HPDE6-E6E7 (cell line): Measurements from ENCODE around the gene ANKDD1A.

Experiments
- DNase-seq: peaks from one replicate; pipeline ENCODE4 v3.0.0; 2011; ENCODE audit warnings: missing footprints; ENCODE audit errors: extremely low spot score

ANKDD1A gene

DNA sequence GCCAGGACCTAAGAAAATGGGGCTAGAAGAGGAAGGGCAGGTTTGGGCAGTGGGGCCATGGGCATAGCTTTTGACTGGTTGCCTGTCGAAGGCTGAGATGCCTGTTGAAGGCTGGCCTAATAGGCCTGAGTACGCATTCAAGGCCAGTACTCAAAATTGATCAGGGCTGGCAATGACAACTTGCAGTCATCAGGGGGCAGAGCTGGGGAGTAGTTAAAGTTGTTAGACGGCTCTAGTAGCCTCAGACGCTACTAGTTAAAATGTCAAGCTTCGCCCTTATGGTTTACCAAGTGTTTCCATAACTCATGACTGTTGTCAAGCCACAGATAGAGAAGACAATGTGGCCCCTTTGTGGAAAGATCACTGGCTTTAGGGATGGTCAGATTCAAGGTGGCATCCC, 49.3 kb downstream of the ANKDD1A start:
- no peak for DNase-seq

DNA sequence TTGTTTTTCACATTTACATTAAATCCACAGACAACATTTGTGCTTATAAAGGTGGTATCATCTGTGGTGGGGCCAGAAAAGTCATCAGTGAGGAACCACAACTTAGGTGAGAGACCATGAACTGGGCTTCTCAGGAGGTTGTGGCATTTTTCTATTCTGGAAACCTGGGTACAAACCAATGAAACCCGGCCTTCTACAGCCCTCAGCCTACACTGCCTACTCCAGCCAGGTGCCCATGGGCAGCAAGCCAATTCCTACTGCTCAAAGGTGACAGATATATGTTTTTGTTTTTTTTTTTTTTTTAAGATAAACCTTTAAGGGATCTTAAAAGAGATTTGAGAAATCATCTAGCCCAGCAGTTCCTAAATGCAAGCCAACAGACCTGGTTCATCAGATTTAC, 57.7 kb downstream of the ANKDD1A start:
- DNase-seq: no peak

- no peak for DNase-seq
Observed at GRCh38 chr15:64970698-64971097, 59.0 kb downstream of the ANKDD1A start.

DNA sequence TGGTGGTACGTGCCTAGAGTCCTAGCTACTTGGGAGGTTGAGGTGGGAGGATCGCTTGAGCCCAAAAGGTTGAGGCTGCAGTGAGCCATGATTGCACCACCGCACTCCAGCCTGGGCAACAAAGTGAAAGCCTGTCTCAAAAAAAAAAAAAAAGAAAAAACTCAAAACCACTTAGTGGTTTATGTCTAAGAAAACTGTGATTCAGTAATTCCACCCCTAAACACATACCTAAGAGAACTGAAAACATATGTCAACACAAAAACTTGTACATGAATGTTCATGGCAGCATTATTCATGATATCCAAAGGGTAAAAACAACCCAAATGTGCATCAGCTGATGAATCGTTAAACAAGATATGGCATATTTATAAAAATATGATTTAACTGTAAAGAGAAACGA, 63.7 kb downstream of the ANKDD1A start:
- DNase-seq: no peak

GRCh38 chr15:64979252-64979710, 67.6 kb downstream of the ANKDD1A start:
- no peak for DNase-seq

GRCh38 chr15:64981812-64982431, 70.2 kb downstream of the ANKDD1A start:
- DNase-seq: no peak

GRCh38 chr15:64982472-64982871, 70.8 kb downstream of the ANKDD1A start:
- no peak for DNase-seq

GRCh38 chr15:64985366-64986033, 73.8 kb downstream of the ANKDD1A start:
- DNase-seq: no peak

- no peak for DNase-seq
Observed at GRCh38 chr15:64987136-64987535, 75.4 kb downstream of the ANKDD1A start.

DNA sequence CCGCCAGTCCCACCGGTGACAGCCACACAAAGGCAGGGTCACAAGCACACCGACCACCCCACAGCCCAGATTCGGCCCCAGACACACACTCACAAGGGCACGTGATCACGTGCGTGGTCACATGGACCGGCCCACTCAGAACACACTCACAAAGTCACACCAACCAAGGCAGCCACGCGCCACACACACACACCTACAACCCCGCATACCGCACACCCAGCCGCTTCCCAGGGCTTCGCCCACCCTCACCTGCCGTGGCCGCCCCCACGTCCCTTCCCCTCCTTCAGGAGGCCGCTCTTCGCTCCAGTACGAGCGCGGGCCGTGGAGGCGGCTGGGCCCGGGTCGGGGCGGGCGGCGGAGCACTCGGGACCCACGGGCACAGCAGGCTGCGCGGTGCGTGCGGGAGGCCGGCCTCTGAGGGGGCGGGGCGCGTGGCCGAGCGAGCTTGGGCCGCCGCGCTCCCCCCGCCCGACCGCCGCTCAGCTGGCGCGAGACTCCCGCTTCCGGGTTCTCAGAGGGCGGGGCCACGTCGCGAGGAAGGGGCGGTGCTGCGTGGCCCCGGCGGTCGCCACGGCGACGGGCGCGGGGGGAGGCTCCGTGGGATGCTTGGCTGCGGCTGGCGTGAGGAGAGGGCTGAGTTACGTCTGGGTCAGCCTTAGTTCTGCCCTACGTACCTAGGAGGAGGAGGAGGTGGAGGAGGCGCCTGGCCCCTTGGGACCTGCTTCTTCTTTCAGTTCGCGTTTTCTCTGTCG, 77.9 kb downstream of the ANKDD1A start, which contains the start of gene SPG21:
Gene SPG21, minus strand, starts transcription at position 499 of the 752 bp plus-strand sequence. CDS start 6,345 bp downstream, outside the sequence.
- DNase-seq: peak; percentile 88

GRCh38 chr15:64990168-64990470, 78.4 kb downstream of the ANKDD1A start:
- DNase-seq: peak; percentile 8

GRCh38 chr15:64991536-64992135, 79.9 kb downstream of the ANKDD1A start:
- DNase-seq: no peak

GRCh38 chr15:64993290-64993689, 81.6 kb downstream of the ANKDD1A start:
- no peak for DNase-seq

DNA sequence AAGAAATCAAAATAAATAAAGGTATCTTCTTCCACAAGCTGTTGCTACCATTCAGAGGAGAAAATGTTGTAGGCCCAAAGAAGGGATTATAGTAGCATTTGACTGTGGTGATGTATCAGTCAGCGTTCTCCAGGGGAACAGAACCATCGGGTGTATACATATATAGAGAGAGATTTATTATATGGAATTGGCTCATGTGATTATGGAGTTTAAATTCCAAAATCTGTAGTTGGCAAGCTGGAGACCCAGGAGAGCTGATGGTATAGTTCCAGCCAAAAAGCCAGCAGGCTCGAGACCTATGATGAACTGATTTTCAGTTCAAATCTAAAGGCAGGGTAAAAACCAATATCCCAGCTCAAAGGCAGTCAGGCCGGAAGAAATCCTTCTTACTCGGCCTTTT, 85.4 kb downstream of the ANKDD1A start:
- DNase-seq: no peak

- no peak for DNase-seq
Observed at GRCh38 chr15:64997745-64998375, 86.2 kb downstream of the ANKDD1A start.

DNA sequence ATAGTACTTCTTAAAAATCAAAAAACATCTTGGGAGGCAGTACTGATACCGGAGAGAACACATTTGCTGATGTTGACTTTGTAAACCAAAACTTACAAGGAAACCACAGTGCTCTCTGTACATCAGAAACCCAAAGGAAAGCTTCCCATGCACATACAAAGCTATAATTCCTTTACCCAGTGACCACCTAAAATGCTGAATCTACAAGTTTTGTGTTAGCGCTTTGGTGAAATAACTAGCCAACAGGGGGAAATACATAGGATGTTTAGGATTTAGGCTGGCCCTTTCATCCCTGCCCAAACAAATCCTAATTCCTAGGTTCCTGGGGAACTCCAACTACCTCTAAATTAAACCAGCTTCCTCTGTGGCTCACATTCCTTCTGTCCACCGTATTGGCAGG, 93.3 kb downstream of the ANKDD1A start:
- no peak for DNase-seq

DNA sequence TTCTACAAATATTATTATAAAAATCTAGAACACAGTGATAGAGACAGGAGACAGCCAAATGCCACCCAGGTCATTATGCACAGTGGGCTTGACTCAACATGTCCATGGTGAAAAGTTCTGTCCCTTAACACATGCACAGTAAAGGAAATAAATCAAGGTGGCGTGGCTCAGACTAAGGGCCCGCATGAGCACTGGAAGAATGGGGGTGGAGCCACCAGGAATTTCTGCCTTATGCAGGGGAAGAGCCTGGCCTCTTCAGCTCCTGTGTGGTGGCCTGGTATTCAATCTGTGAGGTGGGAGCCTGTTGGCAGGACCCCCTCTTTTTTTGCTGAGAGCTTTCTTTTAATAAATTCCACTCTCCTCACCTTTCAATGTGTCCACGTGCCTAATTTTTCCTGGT, 95.2 kb downstream of the ANKDD1A start:
- DNase-seq: no peak
